ENCODE data around the gene IL24.

IL24 gene

GRCh38 chr1:206863266-206863665 lies 34.0 kb upstream of the IL24 start:
- H3K4me1 ChIP-seq (ENCODE audit: control insufficient read depth, insufficient read depth, low read length), result no peaks in the 10 kb centered on the region
- no peaks in the 10 kb centered on the region for H3K9me3 ChIP-seq (replicated peaks; ENCODE audit: low read length)
- no peaks in the 10 kb centered on the region for H3K36me3 ChIP-seq (ENCODE audit: insufficient read depth, low read length)
- no peak overlapping the region for H3K9ac ChIP-seq (ENCODE audit: low read depth, low read length)
- H3K4me2 ChIP-seq (ENCODE audit: low read length), result no peak overlapping the region
- no peak overlapping the region for H3K4me3 ChIP-seq (ENCODE audit: low read length)
- peaks cover 39% of the 10 kb centered on the region for H3K27me3 ChIP-seq (ENCODE audit: control insufficient read depth, insufficient read depth, low read length)

- H3K9ac ChIP-seq (ENCODE audit: low read depth, low read length), result no peak within 1 kb of the TSS
- no peaks in the 10 kb centered on the region for H3K4me1 ChIP-seq (ENCODE audit: control insufficient read depth, insufficient read depth, low read length)
- H3K4me2 ChIP-seq (ENCODE audit: low read length), result no peak within 1 kb of the TSS
- H3K36me3 ChIP-seq (ENCODE audit: insufficient read depth, low read length), result no peaks in the 10 kb centered on the region
- H3K27me3 ChIP-seq (ENCODE audit: control insufficient read depth, insufficient read depth, low read length), result peaks cover 35% of the 10 kb centered on the region
- no peaks in the 10 kb centered on the region for H3K9me3 ChIP-seq (replicated peaks; ENCODE audit: low read length)
- H3K4me3 ChIP-seq (ENCODE audit: low read length), result no peak within 1 kb of the TSS
These were observed 32.1 kb upstream of the IL24 start, which contains the start of gene IL20 for GRCh38 chr1:206864939-206865671. TSS of gene IL20 (plus strand) at chr1:206865623. CDS start at chr1:206865853, 230 bp downstream.

- H3K4me3 ChIP-seq (ENCODE audit: low read length), result no peak overlapping the region
- H3K36me3 ChIP-seq (ENCODE audit: insufficient read depth, low read length), result no peaks in the 10 kb centered on the region
- peaks cover 32% of the 10 kb centered on the region for H3K27me3 ChIP-seq (ENCODE audit: control insufficient read depth, insufficient read depth, low read length)
- no peak overlapping the region for H3K9ac ChIP-seq (ENCODE audit: low read depth, low read length)
- H3K4me1 ChIP-seq (ENCODE audit: control insufficient read depth, insufficient read depth, low read length), result no peaks in the 10 kb centered on the region
- H3K9me3 ChIP-seq (replicated peaks; ENCODE audit: low read length), result no peaks in the 10 kb centered on the region
- no peak overlapping the region for H3K4me2 ChIP-seq (ENCODE audit: low read length)
These were observed 31.2 kb upstream of the IL24 start for GRCh38 chr1:206866062-206866461.

- Histone ChIP-seq H3K4me3 (ENCODE audit: low read length) (no peak overlapping the region), H3K27me3 (ENCODE audit: control insufficient read depth, insufficient read depth, low read length) (peaks cover 32% of the 10 kb centered on the region), H3K9ac (ENCODE audit: low read depth, low read length) (no peak overlapping the region), H3K4me1 (ENCODE audit: control insufficient read depth, insufficient read depth, low read length) (no peaks in the 10 kb centered on the region), H3K9me3 (replicated peaks; ENCODE audit: low read length) (no peaks in the 10 kb centered on the region), H3K36me3 (ENCODE audit: insufficient read depth, low read length) (no peaks in the 10 kb centered on the region), H3K4me2 (ENCODE audit: low read length) (no peak overlapping the region)
These were observed 30.0 kb upstream of the IL24 start for GRCh38 chr1:206867239-206867638.

GRCh38 chr1:206867716-206868115 lies 29.5 kb upstream of the IL24 start:
- Histone ChIP-seq H3K27me3 (ENCODE audit: control insufficient read depth, insufficient read depth, low read length) (peaks cover 31% of the 10 kb centered on the region), H3K36me3 (ENCODE audit: insufficient read depth, low read length) (no peaks in the 10 kb centered on the region), H3K4me3 (ENCODE audit: low read length) (no peak overlapping the region), H3K9me3 (replicated peaks; ENCODE audit: low read length) (no peaks in the 10 kb centered on the region), H3K4me2 (ENCODE audit: low read length) (no peak overlapping the region), H3K4me1 (ENCODE audit: control insufficient read depth, insufficient read depth, low read length) (no peaks in the 10 kb centered on the region), H3K9ac (ENCODE audit: low read depth, low read length) (no peak overlapping the region)

GRCh38 chr1:206868264-206868663 lies 29.0 kb upstream of the IL24 start:
- Histone ChIP-seq H3K9ac (ENCODE audit: low read depth, low read length) (no peak overlapping the region), H3K4me1 (ENCODE audit: control insufficient read depth, insufficient read depth, low read length) (no peaks in the 10 kb centered on the region), H3K27me3 (ENCODE audit: control insufficient read depth, insufficient read depth, low read length) (peaks cover 26% of the 10 kb centered on the region), H3K4me2 (ENCODE audit: low read length) (no peak overlapping the region), H3K4me3 (ENCODE audit: low read length) (no peak overlapping the region), H3K9me3 (replicated peaks; ENCODE audit: low read length) (no peaks in the 10 kb centered on the region), H3K36me3 (ENCODE audit: insufficient read depth, low read length) (no peaks in the 10 kb centered on the region)

GRCh38 chr1:206872139-206872538 lies 25.1 kb upstream of the IL24 start:
- no peaks in the 10 kb centered on the region for H3K9me3 ChIP-seq (replicated peaks; ENCODE audit: low read length)
- H3K9ac ChIP-seq (ENCODE audit: low read depth, low read length), result no peak overlapping the region
- H3K36me3 ChIP-seq (ENCODE audit: insufficient read depth, low read length), result no peaks in the 10 kb centered on the region
- no peak overlapping the region for H3K4me2 ChIP-seq (ENCODE audit: low read length)
- H3K4me3 ChIP-seq (ENCODE audit: low read length), result no peak overlapping the region
- H3K4me1 ChIP-seq (ENCODE audit: control insufficient read depth, insufficient read depth, low read length), result no peaks in the 10 kb centered on the region
- H3K27me3 ChIP-seq (ENCODE audit: control insufficient read depth, insufficient read depth, low read length), result peaks cover 20% of the 10 kb centered on the region

GRCh38 chr1:206873603-206874188 lies 23.5 kb upstream of the IL24 start:
- Histone ChIP-seq H3K4me2 (ENCODE audit: low read length) (no peak overlapping the region), H3K27me3 (ENCODE audit: control insufficient read depth, insufficient read depth, low read length) (peaks cover 10% of the 10 kb centered on the region), H3K9me3 (replicated peaks; ENCODE audit: low read length) (peaks cover 7% of the 10 kb centered on the region), H3K4me3 (ENCODE audit: low read length) (no peak overlapping the region), H3K4me1 (ENCODE audit: control insufficient read depth, insufficient read depth, low read length) (no peaks in the 10 kb centered on the region), H3K9ac (ENCODE audit: low read depth, low read length) (no peak overlapping the region), H3K36me3 (ENCODE audit: insufficient read depth, low read length) (no peaks in the 10 kb centered on the region)

GRCh38 chr1:206875752-206876377 lies 21.4 kb upstream of the IL24 start:
- H3K9me3 ChIP-seq (replicated peaks; ENCODE audit: low read length), result peaks cover 7% of the 10 kb centered on the region
- H3K36me3 ChIP-seq (ENCODE audit: insufficient read depth, low read length), result no peaks in the 10 kb centered on the region
- H3K4me3 ChIP-seq (ENCODE audit: low read length), result no peak overlapping the region
- no peaks in the 10 kb centered on the region for H3K4me1 ChIP-seq (ENCODE audit: control insufficient read depth, insufficient read depth, low read length)
- no peak overlapping the region for H3K9ac ChIP-seq (ENCODE audit: low read depth, low read length)
- H3K4me2 ChIP-seq (ENCODE audit: low read length), result no peak overlapping the region
- H3K27me3 ChIP-seq (ENCODE audit: control insufficient read depth, insufficient read depth, low read length), result no peaks in the 10 kb centered on the region

GRCh38 chr1:206878456-206878855 lies 18.8 kb upstream of the IL24 start:
- no peaks in the 10 kb centered on the region for H3K4me1 ChIP-seq (ENCODE audit: control insufficient read depth, insufficient read depth, low read length)
- no peaks in the 10 kb centered on the region for H3K27me3 ChIP-seq (ENCODE audit: control insufficient read depth, insufficient read depth, low read length)
- no peak overlapping the region for H3K9ac ChIP-seq (ENCODE audit: low read depth, low read length)
- no peak overlapping the region for H3K4me3 ChIP-seq (ENCODE audit: low read length)
- peaks cover 7% of the 10 kb centered on the region for H3K9me3 ChIP-seq (replicated peaks; ENCODE audit: low read length)
- no peak overlapping the region for H3K4me2 ChIP-seq (ENCODE audit: low read length)
- no peaks in the 10 kb centered on the region for H3K36me3 ChIP-seq (ENCODE audit: insufficient read depth, low read length)

GRCh38 chr1:206880314-206880713 lies 16.9 kb upstream of the IL24 start:
- H3K4me3 ChIP-seq (ENCODE audit: low read length), result no peak overlapping the region
- H3K4me2 ChIP-seq (ENCODE audit: low read length), result no peak overlapping the region
- no peak overlapping the region for H3K9ac ChIP-seq (ENCODE audit: low read depth, low read length)
- no peaks in the 10 kb centered on the region for H3K27me3 ChIP-seq (ENCODE audit: control insufficient read depth, insufficient read depth, low read length)
- no peaks in the 10 kb centered on the region for H3K4me1 ChIP-seq (ENCODE audit: control insufficient read depth, insufficient read depth, low read length)
- no peaks in the 10 kb centered on the region for H3K36me3 ChIP-seq (ENCODE audit: insufficient read depth, low read length)
- peaks cover 7% of the 10 kb centered on the region for H3K9me3 ChIP-seq (replicated peaks; ENCODE audit: low read length)
